OCI-LY1 (cell line): ENCODE data around the gene ZBTB24.

ENCODE experiments used
- EZH2 ChIP-seq: fragments of 200-600 bp; sonication (generic), shearing (Covaris generic); IDR thresholded peaks from 2 replicates; pipeline ENCODE4 v1.8.0; 2017; ENCODE audit warnings: borderline replicate concordance, mixed run types, mild to moderate bottlenecking, antibody characterized with exemption, low read length, moderate library complexity, mixed read lengths
- TF ChIP-seq, protein P1 (sequence below): fragments of 200-600 bp; sonication (generic), shearing (Covaris generic); IDR thresholded peaks from 2 replicates; pipeline ENCODE4 v1.5.1; 2017; ENCODE audit warnings: mild to moderate bottlenecking, antibody characterized with exemption, low read length, moderate library complexity, mixed read lengths

DNA sequence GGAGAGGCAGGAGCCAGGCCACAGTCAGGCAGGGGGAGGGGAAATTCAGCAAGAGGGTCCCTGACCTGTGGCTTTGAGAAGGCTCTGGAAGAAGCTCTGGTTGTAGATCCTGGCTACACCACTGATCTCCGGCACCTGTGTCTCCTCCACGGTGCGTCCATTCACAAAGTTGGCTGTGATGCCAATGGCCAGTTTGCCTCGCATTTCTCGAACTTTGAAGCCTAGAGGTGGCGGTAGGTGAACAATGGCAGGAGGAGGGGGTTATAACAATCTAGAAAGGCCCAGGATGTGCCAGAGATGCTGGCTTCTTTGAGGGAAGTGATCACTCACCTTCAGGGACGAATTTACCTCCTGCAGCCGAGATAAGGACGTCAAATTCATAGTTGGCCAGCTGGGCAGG, 30.8 kb downstream of the ZBTB24 start:
- TF ChIP-seq, protein P1, sequence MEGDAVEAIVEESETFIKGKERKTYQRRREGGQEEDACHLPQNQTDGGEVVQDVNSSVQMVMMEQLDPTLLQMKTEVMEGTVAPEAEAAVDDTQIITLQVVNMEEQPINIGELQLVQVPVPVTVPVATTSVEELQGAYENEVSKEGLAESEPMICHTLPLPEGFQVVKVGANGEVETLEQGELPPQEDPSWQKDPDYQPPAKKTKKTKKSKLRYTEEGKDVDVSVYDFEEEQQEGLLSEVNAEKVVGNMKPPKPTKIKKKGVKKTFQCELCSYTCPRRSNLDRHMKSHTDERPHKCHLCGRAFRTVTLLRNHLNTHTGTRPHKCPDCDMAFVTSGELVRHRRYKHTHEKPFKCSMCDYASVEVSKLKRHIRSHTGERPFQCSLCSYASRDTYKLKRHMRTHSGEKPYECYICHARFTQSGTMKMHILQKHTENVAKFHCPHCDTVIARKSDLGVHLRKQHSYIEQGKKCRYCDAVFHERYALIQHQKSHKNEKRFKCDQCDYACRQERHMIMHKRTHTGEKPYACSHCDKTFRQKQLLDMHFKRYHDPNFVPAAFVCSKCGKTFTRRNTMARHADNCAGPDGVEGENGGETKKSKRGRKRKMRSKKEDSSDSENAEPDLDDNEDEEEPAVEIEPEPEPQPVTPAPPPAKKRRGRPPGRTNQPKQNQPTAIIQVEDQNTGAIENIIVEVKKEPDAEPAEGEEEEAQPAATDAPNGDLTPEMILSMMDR: no peak
- TF ChIP-seq EZH2: no peak
